ENCODE measurements around the gene D2HGDH. TPM values are rescaled to one million over a fixed set of nuclear protein-coding genes. Genes with fewer than 3 reads are reported as not detected.

D2HGDH gene
- total and polyA plus RNA-seq, 10 of the 15 experiments (the other 5 are each of a cell fraction or from before 2014, with no cell fraction given), result 0.52 to 32.1 (median 11.0) TPM

DNA sequence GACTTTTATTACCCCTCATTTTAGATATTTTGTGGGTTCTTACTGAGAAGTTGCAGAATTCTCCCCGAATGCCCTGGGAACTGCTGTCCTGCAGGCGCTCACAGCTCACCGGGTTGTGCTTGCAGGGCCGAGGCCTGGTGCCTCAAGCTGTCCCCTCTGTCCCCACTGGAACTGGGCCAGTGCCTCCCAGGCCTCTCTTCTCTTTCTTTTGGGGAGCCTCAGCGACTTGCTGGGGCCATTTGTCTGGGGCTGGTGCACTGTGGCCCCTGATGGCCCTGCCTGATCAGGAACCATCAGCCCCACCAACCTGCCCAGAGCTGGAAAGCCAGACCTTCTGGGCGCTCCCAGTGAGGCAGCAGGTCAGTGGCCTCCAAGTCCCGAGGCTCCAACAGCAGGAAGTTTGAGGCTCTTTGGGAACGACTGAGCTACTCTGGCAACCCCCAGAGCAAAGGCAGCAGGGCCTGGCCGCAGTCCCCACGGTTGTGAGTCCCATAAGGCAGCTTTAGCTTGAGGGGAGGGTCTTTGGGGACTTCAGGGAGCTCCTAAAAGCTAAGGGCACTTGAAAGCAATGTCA is 59.9 kb downstream of the D2HGDH start:
- ChIA-PET RAD21 (ENCODE audit: unreplicated experiment) (no interaction called here), POLR2A (no interaction called here), CTCF (interaction anchor here (0.7 kb wide), 1 partner anchor 65 kb away, joined by 3 read pairs; no protein-coding TSS in a partner anchor), SMC1A (ENCODE audit: uncharacterized antibody, unreplicated experiment) (no interaction called here)
- intact Hi-C loops (cut with micrococcal nuclease; ENCODE audit: unreplicated experiment) (no loop called here), in situ Hi-C loops (cut with MboI) (no loop called here)
- Histone ChIP-seq H2AFZ (ENCODE audit: control insufficient read depth, low read depth, low read length) (no peak overlapping the region), H3K9me3 (replicated peaks; ENCODE audit: control insufficient read depth, insufficient read depth, low read length) (no peaks in the 10 kb centered on the region), H3K4me2 (ENCODE audit: control insufficient read depth, insufficient read depth) (no peak overlapping the region), H3K9ac (ENCODE audit: control insufficient read depth, insufficient read depth, low read length) (no peak overlapping the region), H3K36me3 (ENCODE audit: control insufficient read depth in 2 of 2, insufficient read depth in 2 of 2, low read length in 1 of 2) (no peaks in the 10 kb centered on the region), H3K27ac (ENCODE audit: control insufficient read depth, insufficient read depth) (no peak overlapping the region), H3K79me2 (ENCODE audit: control insufficient read depth, insufficient read depth, low read length) (no peaks in the 10 kb centered on the region), H3K4me1 (ENCODE audit: control insufficient read depth, insufficient read depth, low read length) (peaks cover 3% of the 10 kb centered on the region; the same call in 1 of the 2 replicates), H3K4me3 (no peak overlapping the region), H3K27me3 (replicated peaks in 1 of 2; ENCODE audit: control insufficient read depth in 2 of 2, insufficient read depth in 2 of 2, low read length in 1 of 2) (no peaks in the 10 kb centered on the region), H4K20me1 (ENCODE audit: control insufficient read depth, insufficient read depth) (no peaks in the 10 kb centered on the region)
- no TSS peak for BruUV-seq (replicated peaks)
- no peak for FAIRE-seq
- DNase-seq (ENCODE audit: low read depth, low spot score), result no peak
- WGBS (ENCODE audit: insufficient coverage, insufficient replicate concordance, low lambda C conversion rate, missing lambda C conversion rate), result 44% methylated on average over 10 of the region's 10 CpGs
- TF ChIP-seq FOS (IDR thresholded peaks at IDR 0.05; ENCODE audit: borderline replicate concordance, extremely low read depth, insufficient read length), result no peak
- TF ChIP-seq RBBP5 (conservative IDR thresholded peaks at IDR 0.05), result no peak
- TF ChIP-seq PAX8 (IDR thresholded peaks at IDR 0.05), result no peak
- TF ChIP-seq RELB (IDR thresholded peaks at IDR 0.05; ENCODE audit: low read depth), result no peak
- no peak for TF ChIP-seq NFYA (IDR thresholded peaks at IDR 0.05; ENCODE audit: borderline replicate concordance, low read depth, low read length)
- no peak for TF ChIP-seq NFIC (IDR thresholded peaks at IDR 0.05; ENCODE audit: low read depth, low read length)
- no peak for TF ChIP-seq JUND (IDR thresholded peaks at IDR 0.05; ENCODE audit: low read depth, low read length)
- no peak for TF ChIP-seq LARP7 (IDR thresholded peaks at IDR 0.05)
- TF ChIP-seq ZNF217 (IDR thresholded peaks at IDR 0.05), result no peak
- TF ChIP-seq MTA3 (IDR thresholded peaks at IDR 0.05; ENCODE audit: borderline replicate concordance, low read length), result no peak
- TF ChIP-seq ASH2L (IDR thresholded peaks at IDR 0.05; ENCODE audit: borderline replicate concordance, low read depth), result no peak
- TF ChIP-seq, protein P1, sequence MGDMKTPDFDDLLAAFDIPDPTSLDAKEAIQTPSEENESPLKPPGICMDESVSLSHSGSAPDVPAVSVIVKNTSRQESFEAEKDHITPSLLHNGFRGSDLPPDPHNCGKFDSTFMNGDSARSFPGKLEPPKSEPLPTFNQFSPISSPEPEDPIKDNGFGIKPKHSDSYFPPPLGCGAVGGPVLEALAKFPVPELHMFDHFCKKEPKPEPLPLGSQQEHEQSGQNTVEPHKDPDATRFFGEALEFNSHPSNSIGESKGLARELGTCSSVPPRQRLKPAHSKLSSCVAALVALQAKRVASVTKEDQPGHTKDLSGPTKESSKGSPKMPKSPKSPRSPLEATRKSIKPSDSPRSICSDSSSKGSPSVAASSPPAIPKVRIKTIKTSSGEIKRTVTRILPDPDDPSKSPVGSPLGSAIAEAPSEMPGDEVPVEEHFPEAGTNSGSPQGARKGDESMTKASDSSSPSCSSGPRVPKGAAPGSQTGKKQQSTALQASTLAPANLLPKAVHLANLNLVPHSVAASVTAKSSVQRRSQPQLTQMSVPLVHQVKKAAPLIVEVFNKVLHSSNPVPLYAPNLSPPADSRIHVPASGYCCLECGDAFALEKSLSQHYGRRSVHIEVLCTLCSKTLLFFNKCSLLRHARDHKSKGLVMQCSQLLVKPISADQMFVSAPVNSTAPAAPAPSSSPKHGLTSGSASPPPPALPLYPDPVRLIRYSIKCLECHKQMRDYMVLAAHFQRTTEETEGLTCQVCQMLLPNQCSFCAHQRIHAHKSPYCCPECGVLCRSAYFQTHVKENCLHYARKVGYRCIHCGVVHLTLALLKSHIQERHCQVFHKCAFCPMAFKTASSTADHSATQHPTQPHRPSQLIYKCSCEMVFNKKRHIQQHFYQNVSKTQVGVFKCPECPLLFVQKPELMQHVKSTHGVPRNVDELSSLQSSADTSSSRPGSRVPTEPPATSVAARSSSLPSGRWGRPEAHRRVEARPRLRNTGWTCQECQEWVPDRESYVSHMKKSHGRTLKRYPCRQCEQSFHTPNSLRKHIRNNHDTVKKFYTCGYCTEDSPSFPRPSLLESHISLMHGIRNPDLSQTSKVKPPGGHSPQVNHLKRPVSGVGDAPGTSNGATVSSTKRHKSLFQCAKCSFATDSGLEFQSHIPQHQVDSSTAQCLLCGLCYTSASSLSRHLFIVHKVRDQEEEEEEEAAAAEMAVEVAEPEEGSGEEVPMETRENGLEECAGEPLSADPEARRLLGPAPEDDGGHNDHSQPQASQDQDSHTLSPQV (IDR thresholded peaks at IDR 0.05), result no peak
- TF ChIP-seq ETV6 (conservative IDR thresholded peaks at IDR 0.05 in 1 of 2, IDR thresholded peaks at IDR 0.05 in 1 of 2; ENCODE audit: borderline replicate concordance in 1 of 2, low read depth in 1 of 2), result no peak
- no peak for TF ChIP-seq HDAC6 (IDR thresholded peaks at IDR 0.05; ENCODE audit: unreplicated experiment)
- TF ChIP-seq PML (IDR thresholded peaks at IDR 0.05; ENCODE audit: low read length), result no peak
- no peak for TF ChIP-seq PBX3 (IDR thresholded peaks at IDR 0.05; ENCODE audit: insufficient replicate concordance, low read depth, low read length)
- no peak for TF ChIP-seq CREM (IDR thresholded peaks at IDR 0.05; ENCODE audit: low read depth)
- TF ChIP-seq SUZ12 (IDR thresholded peaks at IDR 0.05; ENCODE audit: unreplicated experiment), result no peak
- no peak for TF ChIP-seq NRF1 (conservative IDR thresholded peaks at IDR 0.05; ENCODE audit: low read depth, low read length)
- no peak for ATAC-seq
